ENCODE results near the gene PAN2.

The PAN2 gene

DNA sequence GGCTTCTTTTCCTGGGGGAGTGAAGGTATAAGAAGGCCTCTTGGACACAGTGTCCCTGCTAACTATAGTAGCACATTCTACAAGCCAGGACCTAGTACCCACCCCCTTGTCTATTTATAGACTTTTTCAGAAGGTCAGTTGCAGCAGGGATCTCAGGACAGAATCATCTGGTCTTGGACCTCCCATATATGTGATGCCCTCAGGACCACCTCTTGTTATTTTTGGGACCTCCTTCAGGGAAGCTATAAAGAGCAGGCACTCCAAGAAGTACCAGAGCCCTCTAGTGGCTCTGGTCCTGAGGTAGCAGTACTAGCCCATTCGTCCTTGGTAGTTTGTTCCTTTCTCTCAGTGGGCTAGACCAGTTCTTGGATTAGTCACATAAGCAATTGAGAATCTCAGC lies 62.8 kb downstream of the PAN2 start:
- Mint-ChIP-seq H3K4me1 (peaks cover 22% of the 10 kb centered on the region), H3K27ac (no peak overlapping the region), H3K27me3 (no peaks in the 10 kb centered on the region), H3K9me3 (no peaks in the 10 kb centered on the region), H3K4me3 (no peak overlapping the region)
- DNase-seq: no peak
- ATAC-seq: no peak

DNA sequence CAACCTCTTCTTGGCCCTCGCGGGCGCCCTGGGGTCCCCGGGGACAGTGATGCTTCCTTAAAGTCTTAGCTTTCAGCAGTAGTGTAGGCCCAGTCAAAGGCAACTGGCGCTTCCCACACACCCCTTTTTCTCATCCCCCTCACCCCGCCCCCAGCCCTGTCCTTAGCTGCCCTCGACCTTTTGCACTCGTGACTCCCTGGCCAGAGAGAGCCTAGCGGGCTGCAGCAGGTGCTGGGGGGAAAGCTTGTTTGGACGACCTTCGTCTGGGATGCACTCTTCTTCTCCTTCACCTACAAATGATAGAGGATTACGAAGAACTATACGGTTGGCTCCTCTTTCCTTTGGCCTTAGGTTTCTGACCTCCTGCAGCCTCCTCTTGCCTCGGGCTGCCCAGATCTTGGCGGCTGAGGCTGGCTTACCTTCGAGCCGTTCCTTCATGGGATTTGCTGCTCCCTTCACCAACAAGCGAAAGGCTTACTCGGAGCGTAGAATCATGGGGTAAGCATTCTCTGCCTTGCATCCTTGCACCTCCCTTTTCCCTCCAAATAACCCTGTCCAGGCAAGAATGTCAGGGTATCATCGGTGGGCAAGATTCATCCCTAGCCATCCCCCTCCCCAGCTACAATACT lies 66.2 kb downstream of the PAN2 start:
- H3K4me1 Mint-ChIP-seq: peaks cover 22% of the 10 kb centered on the region
- ATAC-seq (no peak), DNase-seq (no peak)
- H3K27ac Mint-ChIP-seq: peak overlapping the region; percentile 72 to 85
- H3K9me3 Mint-ChIP-seq: no peaks in the 10 kb centered on the region
- peak overlapping the region; percentile 96 to 98 for H3K4me3 Mint-ChIP-seq
- no peaks in the 10 kb centered on the region for H3K27me3 Mint-ChIP-seq

DNA sequence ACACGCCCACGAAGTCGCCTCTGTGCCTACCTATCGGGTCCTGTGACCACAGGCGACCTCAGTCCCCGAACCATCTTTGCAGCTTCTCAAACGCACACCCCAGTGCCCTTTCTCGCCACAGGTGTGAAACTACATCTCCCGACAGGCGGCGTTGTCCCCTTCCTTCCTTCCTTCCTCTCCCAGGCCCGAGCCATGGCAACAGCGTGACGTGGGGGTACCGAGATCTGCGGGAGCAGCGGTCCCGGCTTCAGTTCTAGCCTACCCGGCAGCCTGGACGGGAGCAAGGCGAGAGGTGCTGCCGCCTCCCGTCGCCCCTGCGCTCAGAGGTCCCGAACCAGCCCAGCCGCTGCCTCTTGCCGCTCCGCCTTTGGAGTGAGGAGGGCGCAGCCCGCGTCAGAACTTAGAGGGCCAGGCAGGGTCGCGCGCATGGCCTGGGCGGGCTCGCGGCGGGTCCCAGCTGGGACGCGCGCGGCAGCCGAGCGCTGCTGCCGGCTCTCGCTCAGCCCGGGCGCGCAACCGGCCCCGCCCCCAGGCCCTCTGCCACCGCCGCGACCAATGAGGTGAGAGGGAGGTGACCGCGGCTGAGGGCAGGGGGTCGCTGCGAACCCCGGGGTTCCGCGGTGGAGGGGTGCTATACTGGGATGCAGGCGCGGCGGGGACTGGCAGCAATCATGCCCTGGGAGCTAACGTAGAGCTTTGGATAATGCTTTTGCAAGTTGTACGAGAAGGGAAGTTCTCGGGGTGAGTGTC lies 66.9 kb downstream of the PAN2 start, which contains the start of gene COQ10A:
COQ10A (plus strand) TSS at position 250 of the 750 bp plus-strand sequence; CDS start at position 427, 177 bp downstream.
- no peaks in the 10 kb centered on the region for H3K9me3 Mint-ChIP-seq
- H3K27me3 Mint-ChIP-seq: no peaks in the 10 kb centered on the region
- ATAC-seq: peak; percentile 96
- DNase-seq: peak; percentile 86 to 87
- H3K4me1 Mint-ChIP-seq: peaks cover 22% of the 10 kb centered on the region
- peak within 1 kb of the TSS; percentile 85 to 92 for H3K27ac Mint-ChIP-seq
- H3K4me3 Mint-ChIP-seq: peak within 1 kb of the TSS; percentile 96 to 98
